ENCODE data around the gene PRAC1. TPM values are rescaled to one million over a fixed set of nuclear protein-coding genes. Genes with fewer than 3 reads are reported as not detected.

PRAC1 gene
- total RNA-seq, 1 experiment from 2014 or later = not detected

DNA sequence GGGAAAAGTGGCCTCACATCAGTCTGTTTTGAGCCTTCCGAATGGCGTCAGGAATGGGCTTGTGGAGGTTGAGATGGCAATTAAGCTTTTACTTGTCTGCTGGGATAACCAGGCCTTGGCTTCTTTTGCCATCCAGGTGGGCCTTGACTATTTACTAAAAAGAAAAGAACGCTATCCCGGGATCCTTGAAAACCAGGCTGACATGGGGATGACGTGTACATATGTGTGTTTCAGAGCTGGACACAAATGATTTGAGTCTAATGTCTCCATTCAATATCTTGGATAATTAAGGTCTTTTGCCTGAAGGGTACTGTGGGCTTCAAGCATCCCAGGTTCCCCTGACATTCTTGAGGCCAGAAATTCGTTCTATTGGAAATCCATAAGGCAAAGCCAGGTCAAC, 38.8 kb upstream of the PRAC1 start:
- RAD21 ChIA-PET (ENCODE audit: low non-redundant PET in 1 of 2, low total read pairs in 2 of 2, uncharacterized antibody in 2 of 2, unreplicated experiment in 2 of 2) = no interaction called here
- BruUV-seq (replicated peaks) = no TSS peak
- no peaks in the 10 kb centered on the region for H3K9me2 ChIP-seq (ENCODE audit: insufficient read depth)
- no peaks in the 10 kb centered on the region for H3K4me1 ChIP-seq (ENCODE audit: control insufficient read depth in 1 of 2, insufficient read depth in 2 of 2, low read length in 2 of 2)
- H3K4me3 ChIP-seq (replicated peaks in 1 of 2; ENCODE audit: low read depth in 1 of 2, low read length in 2 of 2) = no peak overlapping the region
- no peaks in the 10 kb centered on the region; the same call in 1 of the 2 replicates for H3K27me3 ChIP-seq (ENCODE audit: insufficient read depth, low read length)
- H3K36me3 ChIP-seq (ENCODE audit: control insufficient read depth in 1 of 2, insufficient read depth in 2 of 2, low read length in 2 of 2) = no peaks in the 10 kb centered on the region
- intact Hi-C loops (cut with micrococcal nuclease) = no loop called here
- H3K27ac ChIP-seq (ENCODE audit: low read depth, low read length) = no peak overlapping the region
- H3K4me2 ChIP-seq (ENCODE audit: low read length) = no peak overlapping the region
- H3K9me3 ChIP-seq (ENCODE audit: control insufficient read depth in 1 of 2, insufficient read depth in 1 of 2, low read depth in 1 of 2, low read length in 2 of 2) = no peaks in the 10 kb centered on the region
- ATAC-seq = no peak
- CTCF ChIA-PET = no interaction called here
- H3K79me2 ChIP-seq (ENCODE audit: insufficient read depth, low read length) = no peaks in the 10 kb centered on the region
- POLR2A ChIA-PET = interaction anchor here (1.2 kb wide), 1 partner anchor 33 kb away, joined by 3 read pairs; the partner anchor contains the start of gene HOXB13
- no peaks in the 10 kb centered on the region for H4K20me1 ChIP-seq (ENCODE audit: insufficient read depth)
- TF ChIP-seq ELF1 (IDR thresholded peaks at IDR 0.05; ENCODE audit: borderline replicate concordance, low read depth) (no peak), ZFX (IDR thresholded peaks at IDR 0.05) (no peak), JUND (IDR thresholded peaks at IDR 0.05) (no peak)
- DNase-seq (ENCODE audit: low read depth, low spot score) = no peak
- H2AFZ ChIP-seq (ENCODE audit: low read depth, low read length, poor library complexity, severe bottlenecking) = no peak overlapping the region
- H3K9ac ChIP-seq (ENCODE audit: low read length) = no peak overlapping the region

DNA sequence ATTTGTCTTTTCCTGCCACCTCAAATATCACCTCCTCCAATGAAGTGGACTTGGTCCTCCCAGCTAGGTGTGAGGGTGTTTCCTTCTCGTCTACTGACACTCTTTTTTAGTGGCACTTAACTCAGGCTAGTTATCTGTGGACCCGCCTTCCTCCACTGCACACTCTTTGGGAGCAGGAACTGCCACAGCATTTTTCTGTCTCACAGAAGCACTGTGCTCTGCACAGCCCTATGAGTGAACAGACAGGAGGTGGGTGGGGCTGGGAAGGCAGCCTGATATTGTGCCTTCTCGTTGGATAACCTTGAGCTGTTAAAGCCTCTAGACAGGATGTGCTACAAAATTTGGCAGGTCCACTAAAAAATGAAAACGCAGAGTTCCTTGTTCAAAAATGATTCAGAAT, 38.1 kb upstream of the PRAC1 start:
- Histone ChIP-seq H3K9me2 (ENCODE audit: insufficient read depth) (no peaks in the 10 kb centered on the region), H3K4me2 (ENCODE audit: low read length) (no peak overlapping the region), H3K4me1 (ENCODE audit: control insufficient read depth in 1 of 2, insufficient read depth in 2 of 2, low read length in 2 of 2) (no peaks in the 10 kb centered on the region), H3K36me3 (ENCODE audit: control insufficient read depth in 1 of 2, insufficient read depth in 2 of 2, low read length in 2 of 2) (no peaks in the 10 kb centered on the region), H3K9ac (ENCODE audit: low read length) (no peak overlapping the region), H3K9me3 (ENCODE audit: control insufficient read depth in 1 of 2, insufficient read depth in 1 of 2, low read depth in 1 of 2, low read length in 2 of 2) (no peaks in the 10 kb centered on the region), H2AFZ (ENCODE audit: low read depth, low read length, poor library complexity, severe bottlenecking) (no peak overlapping the region), H3K27me3 (ENCODE audit: insufficient read depth, low read length) (no peaks in the 10 kb centered on the region; the same call in 1 of the 2 replicates), H4K20me1 (ENCODE audit: insufficient read depth) (no peaks in the 10 kb centered on the region), H3K79me2 (ENCODE audit: insufficient read depth, low read length) (no peaks in the 10 kb centered on the region), H3K4me3 (replicated peaks in 1 of 2; ENCODE audit: low read depth in 1 of 2, low read length in 2 of 2) (no peak overlapping the region), H3K27ac (ENCODE audit: low read depth, low read length) (no peak overlapping the region)
- DNase-seq (ENCODE audit: low read depth, low spot score) = no peak
- no peak for ATAC-seq
- no TSS peak for BruUV-seq (replicated peaks)
- ChIA-PET CTCF (no interaction called here), POLR2A (interaction anchor here (1.2 kb wide), 1 partner anchor 32 kb away, joined by 3 read pairs; the partner anchor contains the start of gene HOXB13), RAD21 (ENCODE audit: low non-redundant PET in 1 of 2, low total read pairs in 2 of 2, uncharacterized antibody in 2 of 2, unreplicated experiment in 2 of 2) (interaction anchor here in 1 of 2 experiments (0.6 kb wide), 1 partner anchor 132 kb away, joined by 4 read pairs; no protein-coding TSS in a partner anchor)
- intact Hi-C loops (cut with micrococcal nuclease) = no loop called here
- TF ChIP-seq SRF (IDR thresholded peaks at IDR 0.05; ENCODE audit: low read depth) = no peak
- no peak for TF ChIP-seq ELF1 (IDR thresholded peaks at IDR 0.05; ENCODE audit: borderline replicate concordance, low read depth)
- TF ChIP-seq REST (IDR thresholded peaks at IDR 0.05; ENCODE audit: low read depth) = no peak
- no peak for TF ChIP-seq ZFX (IDR thresholded peaks at IDR 0.05)
- TF ChIP-seq, protein P1, sequence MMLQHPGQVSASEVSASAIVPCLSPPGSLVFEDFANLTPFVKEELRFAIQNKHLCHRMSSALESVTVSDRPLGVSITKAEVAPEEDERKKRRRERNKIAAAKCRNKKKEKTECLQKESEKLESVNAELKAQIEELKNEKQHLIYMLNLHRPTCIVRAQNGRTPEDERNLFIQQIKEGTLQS (IDR thresholded peaks at IDR 0.05) = no peak
- no peak for TF ChIP-seq POLR2A (IDR thresholded peaks at IDR 0.05; ENCODE audit: borderline replicate concordance, extremely low read depth, insufficient read depth, insufficient read length)
- TF ChIP-seq, protein P2, sequence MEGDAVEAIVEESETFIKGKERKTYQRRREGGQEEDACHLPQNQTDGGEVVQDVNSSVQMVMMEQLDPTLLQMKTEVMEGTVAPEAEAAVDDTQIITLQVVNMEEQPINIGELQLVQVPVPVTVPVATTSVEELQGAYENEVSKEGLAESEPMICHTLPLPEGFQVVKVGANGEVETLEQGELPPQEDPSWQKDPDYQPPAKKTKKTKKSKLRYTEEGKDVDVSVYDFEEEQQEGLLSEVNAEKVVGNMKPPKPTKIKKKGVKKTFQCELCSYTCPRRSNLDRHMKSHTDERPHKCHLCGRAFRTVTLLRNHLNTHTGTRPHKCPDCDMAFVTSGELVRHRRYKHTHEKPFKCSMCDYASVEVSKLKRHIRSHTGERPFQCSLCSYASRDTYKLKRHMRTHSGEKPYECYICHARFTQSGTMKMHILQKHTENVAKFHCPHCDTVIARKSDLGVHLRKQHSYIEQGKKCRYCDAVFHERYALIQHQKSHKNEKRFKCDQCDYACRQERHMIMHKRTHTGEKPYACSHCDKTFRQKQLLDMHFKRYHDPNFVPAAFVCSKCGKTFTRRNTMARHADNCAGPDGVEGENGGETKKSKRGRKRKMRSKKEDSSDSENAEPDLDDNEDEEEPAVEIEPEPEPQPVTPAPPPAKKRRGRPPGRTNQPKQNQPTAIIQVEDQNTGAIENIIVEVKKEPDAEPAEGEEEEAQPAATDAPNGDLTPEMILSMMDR (IDR thresholded peaks at IDR 0.05 in 2 of 3, conservative IDR thresholded peaks at IDR 0.05 in 1 of 3; ENCODE audit: borderline replicate concordance in 1 of 3, insufficient read depth in 1 of 3, low read depth in 2 of 3, low read length in 2 of 3) = no peak
- TF ChIP-seq POLR2AphosphoS5 (IDR thresholded peaks at IDR 0.05; ENCODE audit: low read depth, low read length) = no peak
- TF ChIP-seq EZH2phosphoT487 (IDR thresholded peaks at IDR 0.05; ENCODE audit: borderline replicate concordance) = no peak
- no peak for TF ChIP-seq JUND (IDR thresholded peaks at IDR 0.05)
- TF ChIP-seq CBX3 (IDR thresholded peaks at IDR 0.05; ENCODE audit: low read depth) = no peak
- TF ChIP-seq ZBTB33 (IDR thresholded peaks at IDR 0.05; ENCODE audit: extremely low read depth, insufficient replicate concordance, low read length) = no peak
